HL-60 (cell line): ENCODE data around the gene VAMP5.

ENCODE experiments used
- DNase-seq, 2 experiments: peaks; one replicate each; pipeline ENCODE4 v3.0.0-alpha.2; 2010 to 2020; ENCODE audit warnings: low read depth in 1 of 2, low spot score in 1 of 2
- H3K27ac ChIP-seq: fragments of 250-450 bp; sonication (Bioruptor Pico); replicated peaks from 2 replicates; pipeline ENCODE4 v1.5.1; 2020; ENCODE audit warnings: mild to moderate bottlenecking, moderate library complexity
- H3K27me3 ChIP-seq: fragments of 250-450 bp; sonication (Bioruptor Pico); 2 replicates; pipeline ENCODE4 v1.5.1; 2021; ENCODE audit warnings: mild to moderate bottlenecking, moderate library complexity; ENCODE audit not compliant: insufficient read depth, poor library complexity, severe bottlenecking
- H3K4me3 ChIP-seq: replicated peaks from 2 replicates; pipeline ENCODE4 v1.5.1; 2011; ENCODE audit warnings: mild to moderate bottlenecking, control low read depth, low read length; ENCODE audit not compliant: insufficient read depth
- CTCF ChIP-seq: IDR thresholded peaks from one replicate; pipeline ENCODE4 v1.5.1; 2011; ENCODE audit warnings: low read length, control low read depth, inconsistent platforms; ENCODE audit not compliant: insufficient read depth
- GABPA ChIP-seq: IDR thresholded peaks from 2 replicates; pipeline ENCODE4 v1.6.1; 2012; ENCODE audit warnings: low read depth
- POLR2AphosphoS5 ChIP-seq: IDR thresholded peaks from 2 replicates; pipeline ENCODE4 v1.6.1; 2012; ENCODE audit warnings: low read depth
- REST ChIP-seq: IDR thresholded peaks from 2 replicates; pipeline ENCODE4 v1.6.1; 2012; ENCODE audit warnings: low read depth; ENCODE audit not compliant: insufficient replicate concordance
- SPI1 ChIP-seq: IDR thresholded peaks from 2 replicates; pipeline ENCODE4 v1.6.1; 2012; ENCODE audit warnings: low read depth, mild to moderate bottlenecking, borderline replicate concordance

Gene VAMP5

GRCh38 chr2:85595301-85596025 lies 11.2 kb downstream of the VAMP5 start, which contains the start of gene RNF181:
TSS of gene RNF181 (plus strand) at chr2:85595745. CDS start at chr2:85595764, 19 bp downstream.
- peak within 1 kb of the TSS; percentile 88 for H3K4me3 ChIP-seq
- no peaks in the 10 kb centered on the region for H3K27me3 ChIP-seq
- H3K27ac ChIP-seq = peak within 1 kb of the TSS; percentile 84
- TF ChIP-seq REST = peak; percentile 41
- no peak for TF ChIP-seq GABPA
- peak; percentile 65; the same call in 1 of the 2 replicates for TF ChIP-seq POLR2AphosphoS5
- no peak for TF ChIP-seq CTCF
- peak; percentile 52; the same call in 1 of the 2 replicates for TF ChIP-seq SPI1
- peak; percentile 98 to 99 for DNase-seq

GRCh38 chr2:85596026-85596333 lies 11.7 kb downstream of the VAMP5 start:
- peak overlapping the region; percentile 88 for H3K4me3 ChIP-seq
- no peak for DNase-seq

More at GRCh38 chr2:85596026-85596333, 11.7 kb downstream of the VAMP5 start:
- peak overlapping the region; percentile 84 for H3K27ac ChIP-seq
- H3K27me3 ChIP-seq = no peaks in the 10 kb centered on the region
- TF ChIP-seq CTCF = no peak
- no peak for TF ChIP-seq SPI1
- TF ChIP-seq REST = no peak
- TF ChIP-seq GABPA = no peak
- TF ChIP-seq POLR2AphosphoS5 = no peak
